B cell (primary cell): ENCODE results near the gene MLH3.

Experiments
- CTCF ChIP-seq: fragments of 200-600 bp; IDR thresholded peaks from one replicate; pipeline ENCODE4 v1.8.0; 2022; ENCODE audit warnings: antibody characterized with exemption, mild to moderate bottlenecking
- EZH2 ChIP-seq: IDR thresholded peaks from 2 replicates; pipeline ENCODE4 v1.6.1; 2012; ENCODE audit warnings: borderline replicate concordance, low read depth, mild to moderate bottlenecking, moderate library complexity, low read length; ENCODE audit not compliant: insufficient read depth, poor library complexity, severe bottlenecking

DNA sequence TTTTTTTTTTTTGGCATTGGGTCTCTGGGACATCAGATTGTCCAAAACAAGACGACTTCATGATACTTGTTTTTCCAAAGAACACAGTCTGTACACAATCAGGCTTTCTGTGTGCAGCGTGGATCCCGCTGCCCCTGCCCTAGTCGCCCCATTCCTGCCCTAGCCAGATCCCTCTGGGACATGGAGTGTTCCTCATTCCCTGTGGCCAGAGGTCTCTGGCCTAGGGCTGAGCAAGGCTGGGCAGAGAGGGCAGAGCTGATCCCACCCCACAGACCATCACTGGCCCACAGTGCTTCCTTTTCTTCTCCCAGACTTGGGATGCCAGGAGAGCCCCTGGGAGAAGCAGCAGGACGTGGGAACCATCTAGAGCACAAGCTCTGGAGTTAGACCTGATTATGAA is 69.4 kb downstream of the MLH3 start:
- TF ChIP-seq CTCF = no peak
- TF ChIP-seq EZH2 = no peak
